HEK293 (cell line): ENCODE data around the gene ARHGAP15.

Experiments
- KLF1 ChIP-seq: fragments of 450-650 bp; formaldehyde crosslinking; IDR thresholded peaks from 2 replicates; pipeline ENCODE4 v1.5.1; 2016; ENCODE audit warnings: missing biosample characterization, missing genetic modification characterization
- ZBTB8A ChIP-seq: fragments of 450-650 bp; formaldehyde crosslinking; IDR thresholded peaks from 2 replicates; pipeline ENCODE4 v1.5.1; 2016; ENCODE audit warnings: missing biosample characterization, missing genetic modification characterization
- ZNF423 ChIP-seq: fragments of 450-650 bp; formaldehyde crosslinking; IDR thresholded peaks from 2 replicates; pipeline ENCODE4 v1.5.1; 2016; ENCODE audit warnings: missing biosample characterization, missing genetic modification characterization
- ZNF48 ChIP-seq: fragments of 450-650 bp; formaldehyde crosslinking; IDR thresholded peaks from 2 replicates; pipeline ENCODE4 v1.5.1; 2016; ENCODE audit warnings: missing biosample characterization, missing genetic modification characterization
- TF ChIP-seq, protein P1 (sequence below): fragments of 450-650 bp; formaldehyde crosslinking; IDR thresholded peaks from 2 replicates; pipeline ENCODE4 v1.5.1; 2016; ENCODE audit warnings: missing biosample characterization, missing genetic modification characterization
- TF ChIP-seq, protein P2 (sequence below): fragments of 450-650 bp; formaldehyde crosslinking; IDR thresholded peaks from 2 replicates; pipeline ENCODE4 v1.5.1; 2016; ENCODE audit warnings: missing biosample characterization, missing genetic modification characterization, borderline replicate concordance

- TF ChIP-seq, protein P1, sequence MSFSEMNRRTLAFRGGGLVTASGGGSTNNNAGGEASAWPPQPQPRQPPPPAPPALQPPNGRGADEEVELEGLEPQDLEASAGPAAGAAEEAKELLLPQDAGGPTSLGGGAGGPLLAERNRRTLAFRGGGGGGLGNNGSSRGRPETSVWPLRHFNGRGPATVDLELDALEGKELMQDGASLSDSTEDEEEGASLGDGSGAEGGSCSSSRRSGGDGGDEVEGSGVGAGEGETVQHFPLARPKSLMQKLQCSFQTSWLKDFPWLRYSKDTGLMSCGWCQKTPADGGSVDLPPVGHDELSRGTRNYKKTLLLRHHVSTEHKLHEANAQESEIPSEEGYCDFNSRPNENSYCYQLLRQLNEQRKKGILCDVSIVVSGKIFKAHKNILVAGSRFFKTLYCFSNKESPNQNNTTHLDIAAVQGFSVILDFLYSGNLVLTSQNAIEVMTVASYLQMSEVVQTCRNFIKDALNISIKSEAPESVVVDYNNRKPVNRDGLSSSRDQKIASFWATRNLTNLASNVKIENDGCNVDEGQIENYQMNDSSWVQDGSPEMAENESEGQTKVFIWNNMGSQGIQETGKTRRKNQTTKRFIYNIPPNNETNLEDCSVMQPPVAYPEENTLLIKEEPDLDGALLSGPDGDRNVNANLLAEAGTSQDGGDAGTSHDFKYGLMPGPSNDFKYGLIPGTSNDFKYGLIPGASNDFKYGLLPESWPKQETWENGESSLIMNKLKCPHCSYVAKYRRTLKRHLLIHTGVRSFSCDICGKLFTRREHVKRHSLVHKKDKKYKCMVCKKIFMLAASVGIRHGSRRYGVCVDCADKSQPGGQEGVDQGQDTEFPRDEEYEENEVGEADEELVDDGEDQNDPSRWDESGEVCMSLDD, result no peak
- TF ChIP-seq ZNF423 (no peak), ZNF48 (tag by site-specific recombination) (no peak), ZBTB8A (tag by site-specific recombination) (no peak), KLF1 (tag by site-specific recombination) (no peak)
- TF ChIP-seq, protein P2, sequence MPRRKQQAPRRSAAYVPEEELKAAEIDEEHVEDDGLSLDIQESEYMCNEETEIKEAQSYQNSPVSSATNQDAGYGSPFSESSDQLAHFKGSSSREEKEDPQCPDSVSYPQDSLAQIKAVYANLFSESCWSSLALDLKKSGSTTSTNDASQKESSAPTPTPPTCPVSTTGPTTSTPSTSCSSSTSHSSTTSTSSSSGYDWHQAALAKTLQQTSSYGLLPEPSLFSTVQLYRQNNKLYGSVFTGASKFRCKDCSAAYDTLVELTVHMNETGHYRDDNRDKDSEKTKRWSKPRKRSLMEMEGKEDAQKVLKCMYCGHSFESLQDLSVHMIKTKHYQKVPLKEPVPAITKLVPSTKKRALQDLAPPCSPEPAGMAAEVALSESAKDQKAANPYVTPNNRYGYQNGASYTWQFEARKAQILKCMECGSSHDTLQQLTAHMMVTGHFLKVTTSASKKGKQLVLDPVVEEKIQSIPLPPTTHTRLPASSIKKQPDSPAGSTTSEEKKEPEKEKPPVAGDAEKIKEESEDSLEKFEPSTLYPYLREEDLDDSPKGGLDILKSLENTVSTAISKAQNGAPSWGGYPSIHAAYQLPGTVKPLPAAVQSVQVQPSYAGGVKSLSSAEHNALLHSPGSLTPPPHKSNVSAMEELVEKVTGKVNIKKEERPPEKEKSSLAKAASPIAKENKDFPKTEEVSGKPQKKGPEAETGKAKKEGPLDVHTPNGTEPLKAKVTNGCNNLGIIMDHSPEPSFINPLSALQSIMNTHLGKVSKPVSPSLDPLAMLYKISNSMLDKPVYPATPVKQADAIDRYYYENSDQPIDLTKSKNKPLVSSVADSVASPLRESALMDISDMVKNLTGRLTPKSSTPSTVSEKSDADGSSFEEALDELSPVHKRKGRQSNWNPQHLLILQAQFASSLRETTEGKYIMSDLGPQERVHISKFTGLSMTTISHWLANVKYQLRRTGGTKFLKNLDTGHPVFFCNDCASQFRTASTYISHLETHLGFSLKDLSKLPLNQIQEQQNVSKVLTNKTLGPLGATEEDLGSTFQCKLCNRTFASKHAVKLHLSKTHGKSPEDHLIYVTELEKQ (tag by site-specific recombination), result no peak
These were observed 453.0 kb downstream of the ARHGAP15 start for GRCh38 chr2:143582046-143582747.
